Measurements from ENCODE around the gene ZNF600. TPM values are rescaled to one million over a fixed set of nuclear protein-coding genes. Genes with fewer than 3 reads are reported as not detected.
"Not testable (repeated sequence)": the region's sequence is repeated elsewhere in the genome, so short reads cannot be mapped to it uniquely, and the experiment has no call there.

The ZNF600 gene
- total RNA-seq, result 10 to 100 TPM in 1 of 3 donors, 1 to 10 TPM in 2; 2.4 to 11.1 (median 5.5) TPM

DNA sequence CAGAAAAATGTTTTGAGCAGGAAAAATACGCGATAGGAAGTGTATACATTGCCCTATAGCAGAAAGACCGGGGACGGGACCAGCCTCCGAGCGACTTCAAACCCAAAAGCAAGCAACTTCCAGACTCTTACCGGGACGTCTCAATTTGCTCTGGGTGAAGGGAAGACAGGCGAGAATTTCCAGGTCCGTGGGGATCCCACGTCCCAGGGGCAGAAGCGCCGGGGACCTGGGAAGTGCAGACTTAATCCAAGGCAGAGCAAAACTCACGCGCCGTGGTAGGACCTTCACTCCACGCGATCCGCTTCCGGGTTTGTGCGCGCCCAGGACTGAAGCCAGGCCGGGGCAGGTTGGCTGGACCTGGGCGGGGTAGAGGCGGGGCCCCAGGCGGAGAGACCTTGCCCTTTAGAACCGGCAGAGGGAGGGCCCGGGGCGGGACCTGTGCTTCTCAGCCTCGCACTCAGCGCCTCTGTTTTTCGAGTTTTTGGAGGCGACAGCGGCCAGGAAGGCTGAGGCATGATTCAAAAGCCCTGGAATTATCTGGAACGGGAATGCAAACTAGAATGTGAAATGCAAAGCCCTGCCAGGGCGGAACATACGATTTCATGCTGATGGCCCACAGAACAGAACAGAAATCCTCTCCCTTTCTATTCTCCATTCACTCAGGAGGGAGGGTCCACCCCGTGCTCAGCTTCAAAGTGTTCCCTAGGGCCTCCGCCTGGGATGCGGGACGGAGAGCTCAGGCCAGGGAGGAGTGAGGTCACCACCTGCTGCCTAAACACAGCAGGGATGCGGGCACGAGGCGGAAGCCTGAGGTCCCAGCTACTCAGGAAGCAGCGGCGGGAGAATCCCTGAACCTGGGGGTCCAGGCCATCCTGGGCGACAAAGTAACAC, at the start of gene ZNF600:
Gene ZNF600, minus strand, starts transcription at position 328 of the 891 bp plus-strand sequence. CDS start 7,903 bp downstream, outside the sequence.
- ATAC-seq, result peak; percentile 98 to 99

DNA sequence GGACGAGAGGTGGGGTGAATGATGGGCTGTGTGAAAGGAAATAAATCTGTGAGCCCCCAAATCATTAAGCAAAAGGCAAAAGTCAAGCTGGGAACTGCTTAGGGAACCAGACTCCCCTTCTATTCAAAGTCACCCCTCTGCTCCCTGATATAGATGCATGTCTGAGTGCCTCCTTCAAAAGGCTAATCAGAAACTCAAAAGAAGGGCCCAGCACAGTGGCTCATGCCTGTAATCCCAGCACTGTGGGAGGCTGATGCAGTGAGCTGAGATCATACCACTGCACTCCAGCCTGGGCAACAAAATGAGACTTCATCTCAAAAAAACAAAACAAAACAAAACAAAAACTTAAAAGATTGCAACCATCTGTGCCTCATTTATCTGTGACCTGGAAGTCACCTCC, 47.7 kb upstream of the ZNF600 start:
- not testable (repeated sequence) for H3K4me1 Mint-ChIP-seq (ENCODE audit: low read depth); H3K27me3 Mint-ChIP-seq (ENCODE audit: low read depth); H3K4me3 Mint-ChIP-seq; DNase-seq; ATAC-seq
- H3K9me3 Mint-ChIP-seq, result peaks cover 41% of the 10 kb centered on the region
- peaks cover 25% of the 10 kb centered on the region for H3K36me3 Mint-ChIP-seq (ENCODE audit: insufficient read depth)

More for the DNA sequence above, at the start of gene ZNF600:
- H3K4me3 Mint-ChIP-seq, result peak within 1 kb of the TSS; percentile 91
- peaks cover 14% of the 10 kb centered on the region for H3K36me3 Mint-ChIP-seq (ENCODE audit: insufficient read depth)
- H3K4me1 Mint-ChIP-seq (ENCODE audit: low read depth), result peaks cover 34% of the 10 kb centered on the region
- not testable (repeated sequence) for H3K9me3 Mint-ChIP-seq; H3K27me3 Mint-ChIP-seq (ENCODE audit: low read depth)
- peak; percentile 49 for DNase-seq

DNA sequence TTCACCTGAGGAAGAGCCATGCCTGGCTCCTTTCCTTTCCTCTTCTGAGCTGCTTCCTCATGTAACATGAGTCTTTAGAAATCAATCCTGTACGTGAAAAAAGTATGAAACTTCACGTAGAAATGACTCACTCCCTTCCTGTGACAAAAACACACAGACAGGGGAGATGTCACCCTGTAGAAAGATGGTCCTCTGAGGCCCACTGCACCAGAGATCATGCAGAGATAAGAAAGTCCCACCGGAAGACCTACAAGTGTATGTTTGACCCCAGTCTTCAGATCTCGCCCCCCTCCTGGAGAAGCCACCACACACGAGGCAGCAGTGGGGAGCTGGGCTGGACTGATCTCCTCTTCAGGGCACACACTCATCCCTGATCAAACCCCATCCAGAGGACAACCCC, 47.0 kb upstream of the ZNF600 start:
- not testable (repeated sequence) for H3K27me3 Mint-ChIP-seq (ENCODE audit: low read depth); DNase-seq; H3K4me3 Mint-ChIP-seq; H3K4me1 Mint-ChIP-seq (ENCODE audit: low read depth); ATAC-seq
- H3K36me3 Mint-ChIP-seq (ENCODE audit: insufficient read depth), result peaks cover 23% of the 10 kb centered on the region
- H3K9me3 Mint-ChIP-seq, result peaks cover 39% of the 10 kb centered on the region

DNA sequence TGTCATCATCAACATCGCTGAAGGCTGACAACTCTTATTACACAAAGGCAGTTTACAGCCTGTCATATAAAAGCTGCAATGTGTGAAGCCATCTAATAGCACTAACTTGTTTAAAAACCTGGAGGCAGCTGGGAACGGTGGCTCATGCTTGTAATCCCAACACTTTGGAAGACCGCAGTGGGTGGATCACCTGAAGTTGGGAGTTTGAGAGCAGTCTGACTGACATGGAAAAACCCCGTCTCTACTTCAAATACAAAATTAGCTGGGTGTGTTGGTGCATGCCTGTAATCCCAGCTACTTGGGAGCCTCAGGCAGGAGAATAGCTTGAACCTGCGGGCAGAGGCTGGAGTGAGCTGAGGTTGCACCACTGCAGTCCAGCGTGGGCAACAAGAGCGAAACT, 43.3 kb upstream of the ZNF600 start:
- not testable (repeated sequence) for H3K4me3 Mint-ChIP-seq; H3K36me3 Mint-ChIP-seq (ENCODE audit: insufficient read depth); H3K27me3 Mint-ChIP-seq (ENCODE audit: low read depth); DNase-seq; ATAC-seq; H3K4me1 Mint-ChIP-seq (ENCODE audit: low read depth)
- H3K9me3 Mint-ChIP-seq, result peaks cover 14% of the 10 kb centered on the region

GRCh38 chr19:52825765-52826164, 39.2 kb upstream of the ZNF600 start:
- Mint-ChIP-seq H3K9me3 (peaks cover 5% of the 10 kb centered on the region), H3K27me3 (ENCODE audit: low read depth) (no peaks in the 10 kb centered on the region), H3K4me3 (no peak overlapping the region), H3K4me1 (ENCODE audit: low read depth) (peaks cover 8% of the 10 kb centered on the region), H3K36me3 (ENCODE audit: insufficient read depth) (peaks cover under 1% of the 10 kb centered on the region)
- no peak for DNase-seq
- no peak for ATAC-seq

GRCh38 chr19:52823676-52824075, 37.1 kb upstream of the ZNF600 start:
- Mint-ChIP-seq H3K9me3 (peaks cover 4% of the 10 kb centered on the region), H3K36me3 (ENCODE audit: insufficient read depth) (peaks cover 8% of the 10 kb centered on the region), H3K4me3 (no peak overlapping the region), H3K27me3 (ENCODE audit: low read depth) (no peaks in the 10 kb centered on the region), H3K4me1 (ENCODE audit: low read depth) (peaks cover 17% of the 10 kb centered on the region)
- ATAC-seq (no peak), DNase-seq (no peak)

GRCh38 chr19:52821204-52821960, 34.8 kb upstream of the ZNF600 start, which contains the start of gene ZNF28:
TSS of gene ZNF28 (minus strand) at chr19:52821633. CDS start at chr19:52817958, 3,675 bp downstream.
- H3K9me3 Mint-ChIP-seq; H3K27me3 Mint-ChIP-seq (ENCODE audit: low read depth): not testable (repeated sequence)
- Mint-ChIP-seq H3K4me3 (peak within 1 kb of the TSS; percentile 89), H3K4me1 (ENCODE audit: low read depth) (peaks cover 17% of the 10 kb centered on the region), H3K36me3 (ENCODE audit: insufficient read depth) (peaks cover 24% of the 10 kb centered on the region)
- peak; percentile 99 to 100 for ATAC-seq
- DNase-seq, result peak; percentile 59

DNA sequence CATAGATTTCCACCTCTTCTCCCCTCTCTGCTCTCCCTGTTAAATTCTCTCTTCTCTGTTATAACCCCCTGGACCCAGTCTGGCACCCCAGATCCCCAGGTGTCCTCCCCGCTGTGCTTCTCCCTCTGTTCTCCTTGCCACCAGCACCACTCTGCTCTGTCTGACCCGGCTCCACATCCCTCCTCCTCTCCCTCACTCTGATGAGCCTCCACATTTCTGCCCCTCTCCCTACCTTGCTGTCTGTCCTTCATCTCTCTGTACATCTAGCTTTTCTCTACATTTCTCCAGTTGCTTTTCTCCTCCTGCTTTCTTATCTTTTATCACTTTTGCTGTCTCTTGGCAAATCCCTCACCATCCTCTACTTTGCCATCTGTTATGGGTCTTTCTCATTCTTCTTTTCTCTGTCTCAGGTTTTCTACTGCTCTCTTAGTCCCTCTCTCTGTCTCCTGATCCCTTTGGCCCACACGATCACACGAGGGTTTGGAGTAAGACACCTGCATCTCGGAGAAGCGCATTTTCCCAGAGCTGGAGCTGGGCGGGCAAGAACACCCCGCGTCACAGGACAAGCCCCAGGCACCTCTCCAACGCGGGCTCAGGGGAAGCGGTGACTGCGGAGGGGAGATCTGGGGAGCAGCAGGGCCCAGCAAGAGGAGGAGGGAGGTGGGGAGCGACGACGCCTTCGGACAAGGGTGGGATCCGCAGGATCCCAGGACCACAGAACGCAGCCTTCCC, 34.0 kb upstream of the ZNF600 start:
- H3K4me3 Mint-ChIP-seq, result peak overlapping the region; percentile 89
- ATAC-seq, result peak; percentile 30 to 38

DNA sequence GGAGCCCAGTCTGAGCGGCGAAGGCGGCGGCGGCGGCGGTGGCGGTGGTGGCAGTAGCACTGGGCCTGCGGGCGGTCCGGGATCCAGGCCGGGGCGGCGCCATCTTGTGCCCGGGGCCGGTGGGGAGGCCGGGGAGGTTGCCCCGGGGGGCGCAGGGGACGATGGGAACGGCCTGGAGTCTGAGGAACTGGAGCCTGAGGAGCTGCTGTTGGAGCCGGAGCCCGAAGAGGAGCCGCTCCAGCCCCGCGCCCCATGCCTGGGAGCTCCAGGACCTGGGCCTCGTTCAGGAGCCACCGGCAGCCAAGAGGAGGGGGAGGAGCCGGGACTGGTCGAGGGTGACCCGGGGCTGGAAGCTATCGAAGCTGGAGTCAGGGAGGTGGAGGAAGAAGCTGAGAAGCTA, 23.2 kb upstream of the ZNF600 start:
- no peaks in the 10 kb centered on the region for H3K27me3 Mint-ChIP-seq (ENCODE audit: low read depth)
- no peak overlapping the region for H3K4me3 Mint-ChIP-seq
- H3K36me3 Mint-ChIP-seq (ENCODE audit: insufficient read depth), result peaks cover 44% of the 10 kb centered on the region
- ATAC-seq, result no peak
- H3K9me3 Mint-ChIP-seq, result peaks cover 25% of the 10 kb centered on the region
- DNase-seq, result no peak
- H3K4me1 Mint-ChIP-seq (ENCODE audit: low read depth), result no peaks in the 10 kb centered on the region

More for the DNA sequence above, 34.0 kb upstream of the ZNF600 start:
- not testable (repeated sequence) for DNase-seq; H3K9me3 Mint-ChIP-seq; H3K27me3 Mint-ChIP-seq (ENCODE audit: low read depth)
- Mint-ChIP-seq H3K36me3 (ENCODE audit: insufficient read depth) (peaks cover 27% of the 10 kb centered on the region), H3K4me1 (ENCODE audit: low read depth) (peaks cover 17% of the 10 kb centered on the region)

GRCh38 chr19:52799950-52800640, 13.5 kb upstream of the ZNF600 start:
- Mint-ChIP-seq H3K36me3 (ENCODE audit: insufficient read depth) (peaks cover 59% of the 10 kb centered on the region), H3K9me3 (peaks cover 57% of the 10 kb centered on the region)
- not testable (repeated sequence) for DNase-seq; H3K4me3 Mint-ChIP-seq; ATAC-seq; H3K4me1 Mint-ChIP-seq (ENCODE audit: low read depth); H3K27me3 Mint-ChIP-seq (ENCODE audit: low read depth)

DNA sequence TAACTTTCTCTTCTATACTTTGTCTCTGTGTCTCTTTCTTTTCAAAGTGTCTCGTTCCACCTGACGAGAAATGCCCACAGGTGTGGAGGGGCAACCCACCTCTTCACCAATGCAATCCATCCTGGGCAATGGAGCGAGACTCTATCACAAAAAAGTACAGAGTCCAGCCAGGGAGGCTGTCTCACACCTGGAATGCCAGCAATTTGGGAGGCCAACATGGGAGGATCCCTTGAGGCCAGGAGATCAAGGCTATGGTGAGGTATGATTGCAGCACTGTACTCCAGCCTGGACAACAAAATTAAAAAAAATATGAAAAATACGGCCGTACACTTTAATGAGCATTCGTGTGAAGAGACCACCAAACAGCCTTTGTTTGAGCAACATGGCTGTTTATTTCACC, 2.8 kb upstream of the ZNF600 start:
- H3K36me3 Mint-ChIP-seq (ENCODE audit: insufficient read depth), result peaks cover 5% of the 10 kb centered on the region
- peak overlapping the region; percentile 40 for H3K4me3 Mint-ChIP-seq
- H3K4me1 Mint-ChIP-seq (ENCODE audit: low read depth), result peaks cover 30% of the 10 kb centered on the region
- H3K27me3 Mint-ChIP-seq (ENCODE audit: low read depth), result no peaks in the 10 kb centered on the region
- H3K9me3 Mint-ChIP-seq, result peaks cover 12% of the 10 kb centered on the region
- DNase-seq, result no peak
- no peak for ATAC-seq

- DNase-seq, result no peak
Observed at GRCh38 chr19:52786078-52786463, 520 bp downstream of the ZNF600 start.

GRCh38 chr19:52785506-52785905, 1.1 kb downstream of the ZNF600 start:
- Mint-ChIP-seq H3K4me3 (peak overlapping the region; percentile 91), H3K36me3 (ENCODE audit: insufficient read depth) (peaks cover 22% of the 10 kb centered on the region), H3K4me1 (ENCODE audit: low read depth) (peaks cover 36% of the 10 kb centered on the region), H3K9me3 (peaks cover 3% of the 10 kb centered on the region), H3K27me3 (ENCODE audit: low read depth) (no peaks in the 10 kb centered on the region)
- ATAC-seq, result no peak
- no peak for DNase-seq

More at GRCh38 chr19:52786078-52786463, 520 bp downstream of the ZNF600 start:
- Mint-ChIP-seq H3K36me3 (ENCODE audit: insufficient read depth) (peaks cover 17% of the 10 kb centered on the region), H3K27me3 (ENCODE audit: low read depth) (no peaks in the 10 kb centered on the region), H3K9me3 (peaks cover 6% of the 10 kb centered on the region), H3K4me3 (peak overlapping the region; percentile 91), H3K4me1 (ENCODE audit: low read depth) (peaks cover 34% of the 10 kb centered on the region)
- ATAC-seq, result peak; percentile 31 to 39

Data from activated T-cell treated with anti-CD3 and anti-CD28 coated beads, Interleukin-2, amount 50 U/mL, for 4 hours (primary cell).